OCI-LY1 (cell line): ENCODE results near the gene ZNF701.

Experiments
- CTCF ChIP-seq: fragments of 200-600 bp; sonication (generic), shearing (Covaris generic); IDR thresholded peaks from 2 replicates; pipeline ENCODE4 v1.5.1; 2017; ENCODE audit warnings: mild to moderate bottlenecking, antibody characterized with exemption, low read length, moderate library complexity, mixed read lengths
- EZH2 ChIP-seq: fragments of 200-600 bp; sonication (generic), shearing (Covaris generic); IDR thresholded peaks from 2 replicates; pipeline ENCODE4 v1.8.0; 2017; ENCODE audit warnings: borderline replicate concordance, mixed run types, mild to moderate bottlenecking, antibody characterized with exemption, low read length, moderate library complexity, mixed read lengths

GRCh38 chr19:52635786-52636570 is 65.9 kb downstream of the ZNF701 start:
- no peak for TF ChIP-seq CTCF
- no peak for TF ChIP-seq EZH2
